DLD1 (cell line): Measurements from ENCODE around the gene KRT74.

Experiments
- in situ Hi-C: cut with HindIII; loops from 2 replicates; pipeline ENCODE4 v1.10.0; 2017; ENCODE audit warnings: low sequenced_read_pairs

KRT74 gene

GRCh38 chr12:52522346-52523011, 51.2 kb downstream of the KRT74 start:
- in situ Hi-C loops, result no loop called here

DNA sequence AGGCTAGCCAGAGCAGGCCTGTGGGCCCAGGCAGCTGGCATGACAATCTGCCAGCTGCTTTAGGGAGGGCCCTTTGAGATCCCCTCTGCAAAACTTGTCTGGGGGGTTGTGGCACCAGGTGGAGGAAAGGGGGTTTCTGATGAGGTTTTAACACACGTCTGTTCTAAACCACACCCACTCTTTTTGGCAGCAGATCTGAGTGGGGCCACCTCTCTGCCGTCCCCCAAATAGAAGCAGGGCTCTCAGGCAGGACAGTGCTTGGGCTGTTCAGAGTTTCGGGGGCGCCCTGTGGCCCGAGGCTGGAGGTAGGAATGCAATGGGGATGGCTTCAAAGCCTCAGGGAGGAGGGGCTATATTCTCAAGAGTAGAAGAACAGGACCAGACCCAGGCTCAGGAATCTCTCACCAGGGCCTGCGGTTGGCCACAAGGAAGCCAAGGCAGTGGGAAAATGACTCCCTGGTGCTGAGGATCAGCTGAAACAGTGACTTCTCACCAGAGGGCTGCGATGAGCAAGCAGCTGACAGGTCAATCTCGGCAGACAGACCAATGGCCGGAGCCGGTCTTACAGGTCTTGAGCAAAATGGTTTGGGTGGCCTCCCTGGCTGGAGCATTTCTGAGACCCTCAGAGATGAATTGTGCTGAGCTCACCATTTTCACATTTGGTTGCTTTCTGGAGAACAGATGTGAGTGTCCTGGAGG, 51.9 kb downstream of the KRT74 start:
- in situ Hi-C loops, result no loop called here

DNA sequence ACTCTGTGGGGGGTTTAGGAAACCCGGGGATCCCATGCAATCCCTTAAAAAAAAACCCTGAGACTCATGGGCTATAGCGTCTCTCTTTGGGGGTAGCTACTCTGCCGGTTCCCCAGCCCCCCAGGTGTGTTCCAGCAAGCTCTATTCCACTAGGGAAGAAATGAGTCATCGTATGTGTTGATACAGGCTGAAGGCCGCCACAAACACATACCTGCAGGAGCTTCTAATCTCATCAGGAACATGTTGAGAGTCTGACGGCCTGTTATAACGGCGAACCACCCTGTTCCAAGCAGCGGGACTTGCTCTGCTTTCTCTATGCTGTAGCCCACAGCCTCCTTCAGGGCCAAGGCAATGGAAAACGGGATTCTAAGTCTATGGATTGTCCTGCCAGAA, 52.5 kb downstream of the KRT74 start:
- in situ Hi-C loops, result no loop called here

DNA sequence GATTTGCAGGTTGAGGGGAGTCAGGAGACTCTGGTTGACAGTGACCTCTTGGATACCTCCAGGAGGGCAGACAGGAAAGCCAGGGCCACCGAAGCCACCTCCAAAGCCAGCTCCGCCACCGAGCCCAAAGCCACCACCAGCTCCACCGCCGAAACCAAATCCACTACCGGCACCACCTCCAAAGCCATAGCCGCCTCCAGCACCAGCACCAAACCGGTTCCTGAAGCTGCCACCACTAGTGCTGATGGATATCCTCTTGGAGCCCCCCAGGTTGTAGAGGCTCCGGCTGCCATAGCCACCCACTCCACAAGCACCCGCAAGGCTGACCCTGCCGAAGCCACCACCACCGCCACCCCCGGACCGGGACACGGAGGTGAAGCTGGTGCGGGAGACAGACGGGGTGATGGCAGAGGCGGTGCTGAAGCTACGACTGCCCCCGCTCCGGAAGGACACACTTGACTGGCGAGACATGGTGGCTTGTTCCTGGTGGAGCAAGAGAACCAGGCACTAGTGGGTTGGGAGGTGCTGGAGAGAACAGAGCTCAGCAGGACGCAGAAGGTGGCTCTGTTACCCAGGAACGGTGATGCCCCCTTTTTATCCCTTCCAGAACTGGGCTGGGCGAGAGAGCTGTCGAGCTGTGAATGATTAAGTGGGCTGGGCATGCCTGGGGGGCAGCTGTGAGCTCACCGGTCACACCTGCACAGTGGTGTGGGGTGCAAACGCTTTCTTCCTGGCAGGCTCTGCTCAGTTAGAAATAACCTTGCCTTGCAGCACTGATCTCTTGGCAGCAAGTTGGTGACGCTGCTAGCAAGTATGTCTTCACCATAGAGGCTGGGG, 53.6 kb downstream of the KRT74 start, which contains the start of gene KRT5:
Gene KRT5, minus strand, starts transcription at position 569 of the 837 bp plus-strand sequence. Its CDS starts 98 bp downstream, at position 471.
- in situ Hi-C loops, result no loop called here

DNA sequence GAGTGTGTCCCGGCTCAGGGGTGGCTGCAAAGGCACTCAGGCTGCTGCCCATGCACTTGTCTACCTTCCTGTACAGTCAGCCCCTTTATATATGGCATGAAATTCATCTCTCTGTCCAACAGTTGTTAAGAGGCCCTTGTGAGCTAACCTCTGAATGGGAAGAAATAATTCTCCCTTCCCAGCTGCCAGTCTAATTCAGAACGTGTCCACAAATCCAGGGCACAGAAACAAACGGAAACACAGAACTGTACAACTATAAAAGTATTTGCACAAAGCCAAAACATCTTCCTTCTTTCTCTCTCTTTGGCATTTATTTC, 54.3 kb downstream of the KRT74 start:
- in situ Hi-C loops, result no loop called here

GRCh38 chr12:52518574-52519386, 54.9 kb downstream of the KRT74 start:
- in situ Hi-C loops, result no loop called here

- in situ Hi-C loops, result no loop called here
These were observed 55.8 kb downstream of the KRT74 start for GRCh38 chr12:52517888-52518287.

DNA sequence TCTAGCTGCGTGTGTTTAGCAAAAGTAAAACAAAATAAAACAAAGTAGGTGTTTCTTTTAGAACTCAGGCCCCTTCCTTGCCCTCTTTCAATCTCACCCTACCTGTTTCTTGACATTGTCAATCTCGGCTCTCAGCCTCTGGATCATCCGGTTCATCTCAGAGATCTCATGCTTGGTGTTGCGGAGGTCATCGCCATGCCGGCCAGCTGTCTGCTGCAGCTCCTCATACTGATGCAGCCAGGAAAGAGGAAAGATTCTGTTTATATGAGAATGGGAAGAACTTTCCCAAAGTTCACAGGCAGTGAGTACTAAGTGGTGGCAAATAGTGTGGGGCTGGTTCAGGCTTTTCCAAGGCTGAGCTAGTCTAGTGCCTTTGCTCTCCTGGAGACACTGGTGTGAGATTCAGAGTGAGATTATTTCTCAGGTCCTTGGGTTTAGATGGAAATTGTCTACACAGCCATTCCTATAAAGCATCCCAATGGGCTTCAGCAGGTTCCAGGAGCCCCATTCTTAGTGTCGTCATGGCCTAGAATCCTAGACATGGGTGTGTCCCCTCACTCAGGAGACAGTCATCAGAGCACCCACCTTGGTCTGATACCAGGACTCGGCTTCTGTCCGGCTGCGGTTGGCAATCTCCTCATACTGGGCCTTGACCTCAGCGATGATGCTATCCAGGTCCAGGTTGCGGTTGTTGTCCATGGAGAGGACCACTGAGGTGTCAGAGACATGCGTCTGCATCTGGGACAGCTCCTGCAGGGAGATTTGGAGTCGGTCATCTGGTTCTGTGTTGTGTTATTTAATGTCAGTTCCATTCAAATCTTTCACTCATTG, 56.4 kb downstream of the KRT74 start:
- in situ Hi-C loops, result no loop called here

DNA sequence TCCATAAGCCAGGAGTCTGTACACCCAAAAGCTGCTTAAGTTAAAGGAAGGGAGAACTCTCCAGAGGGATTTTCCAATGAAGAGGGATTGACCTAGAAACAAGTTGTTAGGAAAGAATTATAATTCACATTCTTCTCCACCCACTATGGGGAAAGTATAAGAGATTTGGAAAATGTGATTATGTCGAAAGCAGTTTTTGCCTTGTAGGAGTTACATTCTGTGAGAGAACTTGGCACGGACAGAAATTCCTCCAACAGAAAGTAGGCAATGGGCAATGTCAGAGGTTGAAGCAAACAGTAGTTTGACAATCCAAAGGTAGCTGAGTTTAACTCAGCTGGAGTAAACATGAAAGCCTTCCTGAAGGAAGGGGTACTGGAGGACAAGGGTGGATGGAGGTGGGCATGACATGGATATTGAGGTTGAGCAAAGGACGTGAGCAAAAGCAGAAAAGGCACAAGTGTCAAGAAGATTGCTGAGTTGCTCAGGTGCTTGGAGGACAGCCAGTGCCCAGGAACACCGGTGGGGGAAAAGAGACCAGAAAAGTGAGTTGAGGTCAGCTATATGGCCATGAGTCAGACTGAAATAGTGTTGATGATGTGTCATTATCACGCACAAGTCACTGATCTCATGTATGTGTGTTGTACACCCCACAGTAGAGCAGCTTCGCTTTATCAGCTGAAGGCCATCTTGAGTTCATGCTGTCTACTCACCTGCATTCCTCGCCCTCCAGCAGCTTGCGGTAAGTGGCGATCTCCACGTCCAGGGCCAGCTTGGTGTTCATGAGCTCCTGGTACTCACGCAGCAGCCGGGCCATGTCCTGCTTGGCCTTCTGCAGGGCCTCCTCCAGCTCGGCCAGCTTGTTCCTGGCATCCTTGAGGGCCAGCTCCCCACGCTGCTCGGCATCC, 57.5 kb downstream of the KRT74 start:
- in situ Hi-C loops, result no loop called here
